Naive thymus-derived CD4-positive, alpha-beta T cell (primary cell): Measurements from ENCODE around the gene SLC38A2. TPM values are rescaled to one million over a fixed set of nuclear protein-coding genes. Genes with fewer than 3 reads are reported as not detected.
"Not testable (repeated sequence)": the region's sequence is repeated elsewhere in the genome, so short reads cannot be mapped to it uniquely, and the experiment has no call there.

Source experiments
- ATAC-seq: fragments of 150-1000 bp; cut with Tn5 transposase; 2 replicates; pipeline ENCODE4 v1.10.0; 2021; ENCODE audit warnings: mild to moderate bottlenecking, moderate library complexity
- CTCF ChIA-PET: fragments of 350-600 bp; sonication (Branson Sonifier 250); formaldehyde crosslinking; loops from one replicate; lab custom pipeline; 2021; ENCODE audit warnings: antibody characterized with exemption; lab: Charles Lee
- POLR2A ChIA-PET: fragments of 350-600 bp; sonication (Branson Sonifier 250); formaldehyde crosslinking; loops from one replicate; lab custom pipeline; 2021; ENCODE audit warnings: antibody characterized with exemption, inconsistent platforms; lab: Charles Lee
- DNase-seq, 9 donors: peaks; one replicate each; pipeline versions ENCODE4 v3.0.0 to v3.0.0-alpha.2; 2020 to 2022; ENCODE audit warnings: mixed read lengths in 1 of 9
- H3K27ac ChIP-seq: one replicate; pipeline ENCODE4 v1.7.0; 2013; ENCODE audit warnings: mild to moderate bottlenecking, low read depth, low read length, moderate library complexity
- H3K27me3 ChIP-seq, 2 donors: one replicate each; pipeline ENCODE4 v1.7.0; 2013; ENCODE audit warnings: low read length in 2 of 2, mild to moderate bottlenecking in 2 of 2, moderate library complexity in 2 of 2; ENCODE audit not compliant: control insufficient read depth in 2 of 2, insufficient read depth in 2 of 2
- H3K36me3 ChIP-seq, 3 experiments: 1 replicate in 2 of 3; 2 replicates in 1 of 3; pipeline ENCODE4 v1.7.0; 2013; ENCODE audit warnings: low read length in 3 of 3, mild to moderate bottlenecking in 3 of 3, moderate library complexity in 1 of 3; ENCODE audit not compliant: insufficient read depth in 3 of 3, control insufficient read depth in 2 of 3
- H3K4me1 ChIP-seq, 2 donors: one replicate each; pipeline ENCODE4 v1.7.0; 2013; ENCODE audit warnings: low read length in 2 of 2, mild to moderate bottlenecking in 2 of 2, moderate library complexity in 1 of 2; ENCODE audit not compliant: control insufficient read depth in 2 of 2, insufficient read depth in 2 of 2
- H3K4me3 ChIP-seq: 2 replicates; pipeline ENCODE4 v1.7.0; 2013; ENCODE audit warnings: mild to moderate bottlenecking, low read length
- H3K9me3 ChIP-seq, 3 experiments: 1 replicate in 2 of 3; 2 replicates in 1 of 3; pipeline ENCODE4 v1.7.0; 2013; ENCODE audit warnings: low read length in 3 of 3; ENCODE audit not compliant: control insufficient read depth in 2 of 3
- H3K27ac Mint-ChIP-seq, 9 donors: one replicate each; pipeline ENCODE4 v1.8.0; 2020 to 2022; ENCODE audit warnings: mixed read lengths in 9 of 9, mild to moderate bottlenecking in 8 of 9, moderate library complexity in 5 of 9, inconsistent platforms in 2 of 9
- H3K27me3 Mint-ChIP-seq, 5 donors: one replicate each; pipeline ENCODE4 v1.8.0; 2021 to 2022; ENCODE audit warnings: mixed read lengths in 5 of 5, mild to moderate bottlenecking in 1 of 5
- H3K36me3 Mint-ChIP-seq, 5 donors: one replicate each; pipeline ENCODE4 v1.8.0; 2020 to 2022; ENCODE audit warnings: mixed read lengths in 5 of 5, mild to moderate bottlenecking in 3 of 5, inconsistent platforms in 1 of 5
- H3K4me1 Mint-ChIP-seq, 7 donors: one replicate each; pipeline ENCODE4 v1.8.0; 2020 to 2022; ENCODE audit warnings: mixed read lengths in 7 of 7, mild to moderate bottlenecking in 3 of 7, inconsistent platforms in 1 of 7
- H3K4me3 Mint-ChIP-seq, 10 donors: one replicate each; pipeline ENCODE4 v1.8.0; 2020 to 2022; ENCODE audit warnings: mild to moderate bottlenecking in 10 of 10, mixed read lengths in 10 of 10, moderate library complexity in 6 of 10, inconsistent platforms in 2 of 10
- H3K9me3 Mint-ChIP-seq, 11 donors: one replicate each; pipeline ENCODE4 v1.8.0; 2020 to 2022; ENCODE audit warnings: mixed read lengths in 11 of 11, mild to moderate bottlenecking in 4 of 11, inconsistent platforms in 1 of 11, moderate library complexity in 1 of 11
- intact Hi-C, 2 donors: fragments of 100-400 bp; cut with micrococcal nuclease; formaldehyde crosslinking; loops; one replicate each; pipeline ENCODE4 v1.15.1; 2023
- polyA plus RNA-seq, 2 donors: library from polyadenylated mRNA; unstranded; fragments of 300-500 nt; fragmentation: Illumina TruSeq; gene quantifications; one replicate each; pipeline ENCODE4 v1.2.3, GENCODE V29; 2021
- total RNA-seq, 6 experiments: library from RNA in 5 of 6; stranded (reverse) in 5 of 6; gene quantifications; 1 replicate in 5 of 6; 2 replicates in 1 of 6; pipeline ENCODE4 v1.2.3 and lab custom pipeline; 2021 to 2026

The SLC38A2 gene
- total and polyA plus RNA-seq, 7 experiments from 2014 or later = 61.5 to 269 (median 172) TPM

- H3K36me3 ChIP-seq, POLR2A ChIA-PET, H3K4me1 ChIP-seq, H3K27ac Mint-ChIP-seq, H3K4me3 Mint-ChIP-seq, H3K4me3 ChIP-seq, H3K36me3 Mint-ChIP-seq, intact Hi-C loops, ATAC-seq, H3K27me3 Mint-ChIP-seq, H3K27ac ChIP-seq, H3K4me1 Mint-ChIP-seq, H3K9me3 ChIP-seq, H3K27me3 ChIP-seq, DNase-seq: not testable (repeated sequence)
- CTCF ChIA-PET = interaction anchor here (0.6 kb wide), 1 partner anchor 618 kb away, joined by 3 read pairs; no protein-coding TSS in a partner anchor
- peaks cover 2 to 20% (median 13%) of the 10 kb centered on the region in 11 donors for H3K9me3 Mint-ChIP-seq
Observed at GRCh38 chr12:46325075-46325474, 47.5 kb downstream of the SLC38A2 start.

- Histone ChIP-seq H3K36me3 (no peaks in the 10 kb centered on the region), H3K27ac (no peak overlapping the region), H3K9me3 (no peaks in the 10 kb centered on the region), H3K27me3 (no peaks in the 10 kb centered on the region), H3K4me1 (no peaks in the 10 kb centered on the region), H3K4me3 (no peak overlapping the region)
- no peak overlapping the region for H3K27ac Mint-ChIP-seq
- H3K4me3 Mint-ChIP-seq = no peak overlapping the region
- DNase-seq = no peak
- peaks cover 0 to 7% (median 5%) of the 10 kb centered on the region in 11 donors for H3K9me3 Mint-ChIP-seq
- CTCF ChIA-PET = no interaction called here
- intact Hi-C loops = no loop called here
- H3K36me3 Mint-ChIP-seq = peaks cover 0 to 6% (median 0%) of the 10 kb centered on the region in 5 donors
- H3K27me3 Mint-ChIP-seq = peaks cover 0 to 6% (median 3%) of the 10 kb centered on the region in 5 donors
- POLR2A ChIA-PET = interaction anchor here (0.6 kb wide), 1 partner anchor 15 kb away, joined by 4 read pairs; no protein-coding TSS in a partner anchor
- no peak for ATAC-seq
- peaks cover 0 to 1% (median 0%) of the 10 kb centered on the region in 7 donors for H3K4me1 Mint-ChIP-seq
Observed at GRCh38 chr12:46320731-46321130, 51.8 kb downstream of the SLC38A2 start.

GRCh38 chr12:46318037-46318436, 54.5 kb downstream of the SLC38A2 start:
- H3K27ac Mint-ChIP-seq = no peak overlapping the region
- H3K4me1 Mint-ChIP-seq = peaks cover 0 to 1% (median 0%) of the 10 kb centered on the region in 7 donors
- peaks cover 0 to 10% (median 5%) of the 10 kb centered on the region in 5 donors for H3K27me3 Mint-ChIP-seq
- Histone ChIP-seq H3K4me1 (no peaks in the 10 kb centered on the region), H3K4me3 (no peak overlapping the region), H3K9me3 (no peaks in the 10 kb centered on the region), H3K27me3 (no peaks in the 10 kb centered on the region), H3K27ac (no peak overlapping the region), H3K36me3 (no peaks in the 10 kb centered on the region)
- ChIA-PET POLR2A (no interaction called here), CTCF (interaction anchor here (0.6 kb wide), 1 partner anchor 1341 kb away, joined by 3 read pairs; no protein-coding TSS in a partner anchor)
- H3K9me3 Mint-ChIP-seq = peaks cover 0 to 24% (median 6%) of the 10 kb centered on the region in 11 donors
- intact Hi-C loops = no loop called here
- ATAC-seq = no peak
- no peak for DNase-seq
- H3K36me3 Mint-ChIP-seq = peaks cover 0 to 10% (median 0%) of the 10 kb centered on the region in 5 donors
- H3K4me3 Mint-ChIP-seq = no peak overlapping the region

Other genes with a start within 250 kb of the SLC38A2 start
- gene SLC38A1, start 103.7 kb downstream of the SLC38A2 start, total RNA-seq = 100 to 1,000 TPM; 172 to 283 (median 249) TPM
- 100 to 1,000 TPM; 235 to 263 TPM for gene SLC38A1, start 103.7 kb downstream of the SLC38A2 start, polyA plus RNA-seq